ENCODE data around the gene ENTPD6. TPM values are rescaled to one million over a fixed set of nuclear protein-coding genes. Genes with fewer than 3 reads are reported as not detected.

Gene ENTPD6
- total RNA-seq, 1 experiment from 2014 or later: 56.3 TPM

GRCh38 chr20:25251558-25251957, 56.0 kb downstream of the ENTPD6 start:
- Mint-ChIP-seq H3K9me3 (ENCODE audit: low read depth, unreplicated experiment) (no peaks in the 10 kb centered on the region), H3K27ac (ENCODE audit: unreplicated experiment) (no peak overlapping the region), H3K36me3 (ENCODE audit: insufficient read depth, unreplicated experiment) (peaks cover 98% of the 10 kb centered on the region), H3K4me3 (ENCODE audit: low read depth, unreplicated experiment) (peak overlapping the region; percentile 69), H3K4me1 (ENCODE audit: low read depth, unreplicated experiment) (no peaks in the 10 kb centered on the region), H3K27me3 (ENCODE audit: unreplicated experiment) (no peaks in the 10 kb centered on the region)
- no TSS peak for BruUV-seq (replicated peaks)
- intact Hi-C loops (cut with micrococcal nuclease; ENCODE audit: unreplicated experiment): no loop called here
- no peak for DNase-seq
- TF ChIP-seq, protein P1, sequence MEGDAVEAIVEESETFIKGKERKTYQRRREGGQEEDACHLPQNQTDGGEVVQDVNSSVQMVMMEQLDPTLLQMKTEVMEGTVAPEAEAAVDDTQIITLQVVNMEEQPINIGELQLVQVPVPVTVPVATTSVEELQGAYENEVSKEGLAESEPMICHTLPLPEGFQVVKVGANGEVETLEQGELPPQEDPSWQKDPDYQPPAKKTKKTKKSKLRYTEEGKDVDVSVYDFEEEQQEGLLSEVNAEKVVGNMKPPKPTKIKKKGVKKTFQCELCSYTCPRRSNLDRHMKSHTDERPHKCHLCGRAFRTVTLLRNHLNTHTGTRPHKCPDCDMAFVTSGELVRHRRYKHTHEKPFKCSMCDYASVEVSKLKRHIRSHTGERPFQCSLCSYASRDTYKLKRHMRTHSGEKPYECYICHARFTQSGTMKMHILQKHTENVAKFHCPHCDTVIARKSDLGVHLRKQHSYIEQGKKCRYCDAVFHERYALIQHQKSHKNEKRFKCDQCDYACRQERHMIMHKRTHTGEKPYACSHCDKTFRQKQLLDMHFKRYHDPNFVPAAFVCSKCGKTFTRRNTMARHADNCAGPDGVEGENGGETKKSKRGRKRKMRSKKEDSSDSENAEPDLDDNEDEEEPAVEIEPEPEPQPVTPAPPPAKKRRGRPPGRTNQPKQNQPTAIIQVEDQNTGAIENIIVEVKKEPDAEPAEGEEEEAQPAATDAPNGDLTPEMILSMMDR (IDR thresholded peaks at IDR 0.05; ENCODE audit: unreplicated experiment): no peak
- CTCF ChIA-PET: interaction anchor here (0.6 kb wide), 1 partner anchor 146 kb away, joined by 4 read pairs; no protein-coding TSS in a partner anchor

GRCh38 chr20:25252230-25252651, 56.7 kb downstream of the ENTPD6 start:
- H3K4me1 Mint-ChIP-seq (ENCODE audit: low read depth, unreplicated experiment): no peaks in the 10 kb centered on the region
- CTCF ChIA-PET: no interaction called here
- intact Hi-C loops (cut with micrococcal nuclease; ENCODE audit: unreplicated experiment): no loop called here

GRCh38 chr20:25252686-25253421, 57.3 kb downstream of the ENTPD6 start:
- H3K4me3 Mint-ChIP-seq (ENCODE audit: low read depth, unreplicated experiment): peak overlapping the region; percentile 69
- H3K9me3 Mint-ChIP-seq (ENCODE audit: low read depth, unreplicated experiment): no peaks in the 10 kb centered on the region
- BruUV-seq (replicated peaks): no TSS peak
- CTCF ChIA-PET: no interaction called here
- peaks cover 93% of the 10 kb centered on the region for H3K36me3 Mint-ChIP-seq (ENCODE audit: insufficient read depth, unreplicated experiment)
- no peaks in the 10 kb centered on the region for H3K4me1 Mint-ChIP-seq (ENCODE audit: low read depth, unreplicated experiment)
- intact Hi-C loops (cut with micrococcal nuclease; ENCODE audit: unreplicated experiment): no loop called here
- peak overlapping the region; percentile 23 for H3K27ac Mint-ChIP-seq (ENCODE audit: unreplicated experiment)
- TF ChIP-seq, protein P1 (IDR thresholded peaks at IDR 0.05; ENCODE audit: unreplicated experiment): no peak
- H3K27me3 Mint-ChIP-seq (ENCODE audit: unreplicated experiment): no peaks in the 10 kb centered on the region
- no peak for DNase-seq

More at GRCh38 chr20:25252230-25252651, 56.7 kb downstream of the ENTPD6 start:
- no peaks in the 10 kb centered on the region for H3K9me3 Mint-ChIP-seq (ENCODE audit: low read depth, unreplicated experiment)
- peak overlapping the region; percentile 69 for H3K4me3 Mint-ChIP-seq (ENCODE audit: low read depth, unreplicated experiment)
- no peaks in the 10 kb centered on the region for H3K27me3 Mint-ChIP-seq (ENCODE audit: unreplicated experiment)
- no peak for DNase-seq
- TSS peak; percentile 1 for BruUV-seq (replicated peaks)
- peaks cover 98% of the 10 kb centered on the region for H3K36me3 Mint-ChIP-seq (ENCODE audit: insufficient read depth, unreplicated experiment)
- no peak overlapping the region for H3K27ac Mint-ChIP-seq (ENCODE audit: unreplicated experiment)
- TF ChIP-seq, protein P1 (IDR thresholded peaks at IDR 0.05; ENCODE audit: unreplicated experiment): no peak

DNA sequence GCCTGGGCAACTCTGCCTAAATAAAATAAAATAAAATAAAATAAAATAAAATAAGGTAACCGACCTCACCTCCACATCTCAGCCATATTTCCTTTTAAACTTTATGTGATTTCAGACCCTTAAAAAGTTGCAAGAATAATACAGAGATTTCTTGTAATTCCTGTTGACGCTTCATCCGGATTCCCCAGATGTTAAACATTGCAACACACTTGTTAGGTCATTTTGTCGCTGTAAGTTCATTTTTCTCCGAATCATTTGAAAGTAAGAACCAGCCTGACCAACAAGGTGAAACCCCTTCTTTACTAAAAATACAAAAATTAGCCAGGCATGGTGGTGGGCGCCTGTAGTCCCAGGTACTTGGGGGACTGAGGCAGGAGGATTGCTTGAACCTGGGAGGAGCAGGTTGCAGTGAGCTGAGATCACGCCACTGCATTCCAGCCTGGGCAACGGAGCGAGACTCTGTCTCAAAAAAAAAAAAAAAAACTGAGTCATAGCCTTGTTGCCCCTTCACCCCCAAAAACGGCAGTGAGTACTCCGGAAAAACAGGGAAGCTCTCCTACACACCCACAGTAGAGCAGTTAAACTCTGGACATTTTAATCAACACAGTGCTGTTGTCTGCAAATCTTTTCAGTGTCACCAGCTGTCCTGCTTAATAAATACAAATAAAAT, 58.2 kb downstream of the ENTPD6 start:
- DNase-seq: no peak
- Mint-ChIP-seq H3K36me3 (ENCODE audit: insufficient read depth, unreplicated experiment) (peaks cover 92% of the 10 kb centered on the region), H3K27ac (ENCODE audit: unreplicated experiment) (peak overlapping the region; percentile 23), H3K9me3 (ENCODE audit: low read depth, unreplicated experiment) (no peaks in the 10 kb centered on the region), H3K4me1 (ENCODE audit: low read depth, unreplicated experiment) (no peaks in the 10 kb centered on the region), H3K27me3 (ENCODE audit: unreplicated experiment) (no peaks in the 10 kb centered on the region), H3K4me3 (ENCODE audit: low read depth, unreplicated experiment) (peak overlapping the region; percentile 69)
- CTCF ChIA-PET: no interaction called here
- TF ChIP-seq, protein P1 (IDR thresholded peaks at IDR 0.05; ENCODE audit: unreplicated experiment): no peak
- intact Hi-C loops (cut with micrococcal nuclease; ENCODE audit: unreplicated experiment): no loop called here
- BruUV-seq (replicated peaks): no TSS peak
